Astrocyte (in vitro differentiated cells and primary cell): ENCODE results near the gene STK32B. TPM values are rescaled to one million over a fixed set of nuclear protein-coding genes. Genes with fewer than 3 reads are reported as not detected.

Experiments used
- DNase-seq: peaks from one replicate; pipeline ENCODE4 v3.0.0-alpha.2; 2010; ENCODE audit warnings: low read depth
- FAIRE-seq: peaks from 2 replicates; lab custom pipeline; 2011; peaks lifted over from hg19 to GRCh38; lab: Jason Lieb, UNC
- H2AFZ ChIP-seq: 2 replicates; pipeline ENCODE4 v1.6.0; 2012; ENCODE audit warnings: low read depth, low read length, inconsistent platforms
- H3K27ac ChIP-seq: 2 replicates; pipeline ENCODE4 v1.5.1; 2011; ENCODE audit warnings: low read depth, low read length, inconsistent platforms
- H3K27me3 ChIP-seq: 2 replicates; pipeline ENCODE4 v1.6.0; 2011; ENCODE audit warnings: low read length, inconsistent platforms; ENCODE audit not compliant: insufficient read depth
- H3K36me3 ChIP-seq: 2 replicates; pipeline ENCODE4 v1.5.1; 2011; ENCODE audit warnings: low read length, inconsistent platforms; ENCODE audit not compliant: insufficient read depth
- H3K4me1 ChIP-seq: 2 replicates; pipeline ENCODE4 v1.5.1; 2011; ENCODE audit warnings: low read length, inconsistent platforms; ENCODE audit not compliant: insufficient read depth
- H3K4me2 ChIP-seq: 2 replicates; pipeline ENCODE4 v1.6.0; 2012; ENCODE audit warnings: low read length, inconsistent platforms
- H3K4me3 ChIP-seq: 2 replicates; pipeline ENCODE4 v1.5.1; 2011; ENCODE audit warnings: low read depth, mild to moderate bottlenecking, low read length, inconsistent platforms; ENCODE audit not compliant: insufficient read depth
- H3K79me2 ChIP-seq: 2 replicates; pipeline ENCODE4 v1.6.0; 2012; ENCODE audit warnings: mild to moderate bottlenecking, low read length, inconsistent platforms; ENCODE audit not compliant: insufficient read depth
- H3K9ac ChIP-seq: 2 replicates; pipeline ENCODE4 v1.6.0; 2012; ENCODE audit warnings: mild to moderate bottlenecking, low read length, inconsistent platforms
- H3K9me3 ChIP-seq: 2 replicates; pipeline ENCODE4 v1.5.1; 2012; ENCODE audit warnings: low read depth, mild to moderate bottlenecking, low read length, inconsistent platforms; ENCODE audit not compliant: insufficient read depth
- H4K20me1 ChIP-seq: 2 replicates; pipeline ENCODE4 v1.6.0; 2012; ENCODE audit warnings: low read length, inconsistent platforms; ENCODE audit not compliant: insufficient read depth
- H3K27ac Mint-ChIP-seq: one replicate; pipeline ENCODE4 v1.8.0; 2021; ENCODE audit warnings: mild to moderate bottlenecking, mixed read lengths; ENCODE audit not compliant: unreplicated experiment
- H3K27me3 Mint-ChIP-seq: one replicate; pipeline ENCODE4 v1.8.0; 2021; ENCODE audit warnings: low read depth, mixed read lengths; ENCODE audit not compliant: unreplicated experiment
- H3K36me3 Mint-ChIP-seq: one replicate; pipeline ENCODE4 v1.8.0; 2021; ENCODE audit warnings: low read depth, mixed read lengths; ENCODE audit not compliant: unreplicated experiment
- H3K4me1 Mint-ChIP-seq: one replicate; pipeline ENCODE4 v1.8.0; 2021; ENCODE audit warnings: low read depth, mixed read lengths; ENCODE audit not compliant: unreplicated experiment
- H3K4me3 Mint-ChIP-seq: one replicate; pipeline ENCODE4 v1.8.0; 2021; ENCODE audit warnings: mild to moderate bottlenecking, moderate library complexity, mixed read lengths; ENCODE audit not compliant: unreplicated experiment
- H3K9me3 Mint-ChIP-seq: one replicate; pipeline ENCODE4 v1.8.0; 2021; ENCODE audit warnings: mild to moderate bottlenecking, mixed read lengths; ENCODE audit not compliant: unreplicated experiment
- EZH2 ChIP-seq: IDR thresholded peaks from 2 replicates; pipeline ENCODE4 v1.6.1; 2012; ENCODE audit warnings: mild to moderate bottlenecking, low read length, inconsistent platforms; ENCODE audit not compliant: insufficient read depth
- total RNA-seq: library from RNA; stranded (reverse); gene quantifications from 2 replicates; pipeline ENCODE4 v1.2.1, GENCODE V29; 2021
- TF ChIP-seq, protein P1 (sequence below): IDR thresholded peaks from 2 replicates; pipeline ENCODE4 v1.5.1; 2011; ENCODE audit warnings: low read depth, mild to moderate bottlenecking, inconsistent platforms, low read length, moderate library complexity; ENCODE audit not compliant: insufficient read depth

Gene STK32B
- total RNA-seq, 1 donor from 2014 or later: 2.9 TPM

DNA sequence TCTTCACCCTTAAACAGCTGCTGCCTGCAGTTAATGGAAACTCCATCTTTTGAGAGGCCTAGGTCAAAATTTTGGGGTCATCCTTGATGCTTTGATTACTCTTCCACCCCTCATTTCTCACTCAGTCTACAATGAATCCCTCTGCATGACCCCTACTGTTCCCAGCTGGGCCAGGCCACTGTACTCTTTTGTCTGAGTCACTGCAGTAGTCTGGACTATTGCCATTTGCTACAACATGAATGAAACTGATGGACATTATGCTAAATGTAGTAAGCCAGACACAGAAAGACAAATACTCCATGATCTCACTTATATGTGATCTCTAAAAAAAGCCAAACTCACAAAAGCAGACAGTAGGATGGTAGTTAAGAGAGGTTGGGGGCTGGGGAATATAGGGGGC is 28.3 kb downstream of the STK32B start:
- no peak overlapping the region for H3K4me2 ChIP-seq
- H3K27me3 ChIP-seq: no peaks in the 10 kb centered on the region
- no peaks in the 10 kb centered on the region for H3K4me1 Mint-ChIP-seq
- no peak overlapping the region for H3K27ac ChIP-seq
- DNase-seq: peak; percentile 36
- H2AFZ ChIP-seq: no peak overlapping the region
- no peak overlapping the region for H3K4me3 ChIP-seq
- H3K36me3 ChIP-seq: no peaks in the 10 kb centered on the region
- H3K4me1 ChIP-seq: no peaks in the 10 kb centered on the region
- no peaks in the 10 kb centered on the region for H3K79me2 ChIP-seq
- H3K36me3 Mint-ChIP-seq: peaks cover 1% of the 10 kb centered on the region
- no peaks in the 10 kb centered on the region for H3K9me3 ChIP-seq
- TF ChIP-seq, protein P1, sequence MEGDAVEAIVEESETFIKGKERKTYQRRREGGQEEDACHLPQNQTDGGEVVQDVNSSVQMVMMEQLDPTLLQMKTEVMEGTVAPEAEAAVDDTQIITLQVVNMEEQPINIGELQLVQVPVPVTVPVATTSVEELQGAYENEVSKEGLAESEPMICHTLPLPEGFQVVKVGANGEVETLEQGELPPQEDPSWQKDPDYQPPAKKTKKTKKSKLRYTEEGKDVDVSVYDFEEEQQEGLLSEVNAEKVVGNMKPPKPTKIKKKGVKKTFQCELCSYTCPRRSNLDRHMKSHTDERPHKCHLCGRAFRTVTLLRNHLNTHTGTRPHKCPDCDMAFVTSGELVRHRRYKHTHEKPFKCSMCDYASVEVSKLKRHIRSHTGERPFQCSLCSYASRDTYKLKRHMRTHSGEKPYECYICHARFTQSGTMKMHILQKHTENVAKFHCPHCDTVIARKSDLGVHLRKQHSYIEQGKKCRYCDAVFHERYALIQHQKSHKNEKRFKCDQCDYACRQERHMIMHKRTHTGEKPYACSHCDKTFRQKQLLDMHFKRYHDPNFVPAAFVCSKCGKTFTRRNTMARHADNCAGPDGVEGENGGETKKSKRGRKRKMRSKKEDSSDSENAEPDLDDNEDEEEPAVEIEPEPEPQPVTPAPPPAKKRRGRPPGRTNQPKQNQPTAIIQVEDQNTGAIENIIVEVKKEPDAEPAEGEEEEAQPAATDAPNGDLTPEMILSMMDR: no peak
- no peak for TF ChIP-seq EZH2
- FAIRE-seq: peak; percentile 80
- no peaks in the 10 kb centered on the region for H4K20me1 ChIP-seq
- no peak overlapping the region for H3K27ac Mint-ChIP-seq
- H3K27me3 Mint-ChIP-seq: no peaks in the 10 kb centered on the region
- no peak overlapping the region for H3K9ac ChIP-seq
- no peak overlapping the region for H3K4me3 Mint-ChIP-seq
- H3K9me3 Mint-ChIP-seq: peaks cover 13% of the 10 kb centered on the region

DNA sequence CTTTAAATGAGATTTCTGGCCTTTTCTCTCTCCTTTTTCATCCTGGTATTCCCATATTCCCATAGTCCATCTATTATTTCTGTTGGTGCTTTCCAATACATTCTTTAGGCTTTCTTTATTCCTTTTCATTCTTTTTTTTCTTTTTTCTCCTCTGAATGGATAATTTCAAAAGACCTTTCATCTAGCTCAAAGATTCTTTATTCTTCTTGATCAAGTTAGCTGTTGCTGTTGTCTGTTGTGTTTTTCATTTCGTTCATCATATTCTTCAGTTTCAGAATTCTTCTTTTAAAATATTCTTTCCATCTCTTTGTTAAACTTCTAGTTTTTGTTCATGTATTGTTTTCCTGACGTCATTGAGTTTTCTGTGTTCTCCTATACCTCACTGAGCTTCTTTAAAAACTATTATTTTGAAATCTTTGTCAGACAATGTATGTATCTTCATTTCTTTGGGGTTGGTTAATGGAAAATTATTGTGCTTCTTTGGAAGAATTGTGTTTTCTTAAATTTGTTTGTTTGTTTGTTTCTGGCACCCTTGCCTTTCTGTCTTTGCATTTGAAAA is 30.2 kb downstream of the STK32B start:
- Histone ChIP-seq H4K20me1 (no peaks in the 10 kb centered on the region), H3K36me3 (no peaks in the 10 kb centered on the region), H2AFZ (no peak overlapping the region), H3K27me3 (no peaks in the 10 kb centered on the region), H3K4me2 (no peak overlapping the region), H3K4me1 (no peaks in the 10 kb centered on the region), H3K4me3 (no peak overlapping the region), H3K9me3 (no peaks in the 10 kb centered on the region), H3K9ac (no peak overlapping the region), H3K79me2 (no peaks in the 10 kb centered on the region), H3K27ac (no peak overlapping the region)
- Mint-ChIP-seq H3K9me3 (peaks cover 19% of the 10 kb centered on the region), H3K36me3 (peaks cover 1% of the 10 kb centered on the region), H3K27me3 (no peaks in the 10 kb centered on the region), H3K27ac (no peak overlapping the region), H3K4me3 (no peak overlapping the region), H3K4me1 (no peaks in the 10 kb centered on the region)
- FAIRE-seq (peak; percentile 26), DNase-seq (no peak)
- TF ChIP-seq, protein P1: no peak
- TF ChIP-seq EZH2: no peak

DNA sequence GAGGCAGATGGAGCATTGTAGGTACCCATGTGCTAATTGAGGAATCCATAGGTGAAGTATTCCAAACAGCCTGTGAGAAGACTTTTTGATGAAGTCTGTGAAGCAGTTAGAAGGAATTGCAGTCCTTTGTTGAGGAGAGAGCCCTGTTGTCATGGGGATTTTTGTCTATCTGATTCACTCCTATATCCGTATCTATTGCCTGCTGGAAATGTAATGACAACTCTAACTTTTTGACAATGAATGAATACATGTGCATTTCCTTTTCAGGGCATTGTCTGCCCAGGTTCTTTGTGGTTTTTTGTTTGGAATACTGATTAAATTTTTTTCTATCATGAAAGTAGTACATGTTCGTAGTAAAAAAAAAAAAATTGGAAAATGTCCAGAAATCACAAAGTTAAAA is 31.1 kb downstream of the STK32B start:
- Mint-ChIP-seq H3K4me3 (no peak overlapping the region), H3K4me1 (no peaks in the 10 kb centered on the region), H3K27me3 (no peaks in the 10 kb centered on the region), H3K27ac (no peak overlapping the region), H3K9me3 (peaks cover 18% of the 10 kb centered on the region), H3K36me3 (peaks cover 1% of the 10 kb centered on the region)
- Histone ChIP-seq H3K27me3 (no peaks in the 10 kb centered on the region), H4K20me1 (no peaks in the 10 kb centered on the region), H3K9ac (no peak overlapping the region), H2AFZ (no peak overlapping the region), H3K4me2 (no peak overlapping the region), H3K4me3 (no peak overlapping the region), H3K36me3 (no peaks in the 10 kb centered on the region), H3K9me3 (no peaks in the 10 kb centered on the region), H3K27ac (no peak overlapping the region), H3K79me2 (no peaks in the 10 kb centered on the region), H3K4me1 (no peaks in the 10 kb centered on the region)
- TF ChIP-seq, protein P1: no peak
- TF ChIP-seq EZH2: no peak
- DNase-seq (peak; percentile 17), FAIRE-seq (no peak)
